Effector CD4-positive, alpha-beta T cell (primary cell): ENCODE measurements around the gene OSGIN1.

Experiments used
- DNase-seq: peaks from one replicate; pipeline ENCODE4 v3.0.0-alpha.2; 2020

The OSGIN1 gene

DNA sequence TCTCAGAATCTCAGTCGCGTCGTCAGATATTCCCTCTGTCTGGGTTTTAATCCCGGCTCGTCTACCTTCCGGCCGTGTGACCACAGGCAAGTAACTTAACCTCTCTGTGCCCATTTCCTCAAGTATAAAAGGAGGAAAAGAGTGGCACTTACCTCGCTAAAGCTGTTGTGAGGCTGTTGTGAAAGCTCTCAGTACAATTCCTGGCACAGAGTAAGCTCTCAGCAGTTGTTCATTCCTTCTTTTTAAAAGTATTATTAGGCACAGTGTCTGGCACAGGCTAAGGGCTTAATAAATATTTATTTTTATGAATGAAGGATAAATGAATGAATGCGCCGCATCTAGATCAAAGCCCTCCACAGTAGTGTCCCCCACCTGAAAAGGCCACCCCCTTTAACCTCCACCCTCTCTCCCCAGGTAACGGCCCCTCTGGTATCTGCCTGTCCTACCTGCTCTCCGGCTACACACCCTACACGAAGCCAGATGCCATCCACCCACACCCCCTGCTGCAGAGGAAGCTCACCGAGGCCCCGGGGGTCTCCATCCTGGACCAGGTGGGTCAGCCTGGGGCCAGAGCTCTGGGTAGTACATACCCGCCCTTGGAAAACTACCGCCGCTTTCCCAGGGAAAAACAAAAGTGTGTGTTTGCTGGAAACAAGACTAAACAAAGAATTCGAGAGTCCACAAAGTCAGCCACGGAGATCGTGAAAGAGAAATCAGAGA, 6.0 kb downstream of the OSGIN1 start:
- DNase-seq = no peak

DNA sequence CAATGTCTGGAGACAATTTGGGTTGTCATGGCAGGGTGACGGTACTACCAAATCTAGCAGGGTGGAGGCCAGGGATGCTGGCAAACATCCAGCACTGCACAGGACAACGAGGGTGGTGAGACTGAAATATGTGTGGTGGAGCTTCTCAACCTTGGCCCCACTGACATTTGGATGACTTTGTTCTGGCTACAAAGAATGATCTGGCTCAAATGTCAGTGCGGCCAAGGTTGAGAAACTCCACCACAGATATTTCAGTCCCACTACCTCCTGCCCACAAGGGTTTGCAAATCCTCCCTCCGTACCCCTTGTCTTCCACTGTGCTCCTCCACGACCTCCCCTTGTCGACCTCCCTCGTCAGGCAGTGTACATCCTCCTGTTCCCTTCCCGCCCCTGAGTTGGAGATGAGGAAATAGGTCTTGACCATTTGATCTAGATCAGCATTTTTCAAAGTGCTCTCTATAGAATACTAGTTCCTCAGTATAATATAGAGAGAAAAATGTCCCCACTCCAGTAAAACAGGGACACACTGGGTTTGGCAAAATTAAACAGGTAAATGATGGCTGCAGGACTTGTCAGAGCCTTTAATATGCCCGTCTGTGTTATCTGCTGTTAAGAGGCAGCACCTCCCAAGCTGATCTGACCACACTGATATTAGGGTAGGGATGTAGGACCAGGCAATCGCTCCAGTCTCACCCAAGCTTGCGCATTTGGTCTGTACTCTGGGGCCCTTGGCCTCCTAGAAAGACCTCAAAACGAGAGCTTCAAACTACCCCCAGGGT, 6.8 kb downstream of the OSGIN1 start:
- no peak for DNase-seq

DNA sequence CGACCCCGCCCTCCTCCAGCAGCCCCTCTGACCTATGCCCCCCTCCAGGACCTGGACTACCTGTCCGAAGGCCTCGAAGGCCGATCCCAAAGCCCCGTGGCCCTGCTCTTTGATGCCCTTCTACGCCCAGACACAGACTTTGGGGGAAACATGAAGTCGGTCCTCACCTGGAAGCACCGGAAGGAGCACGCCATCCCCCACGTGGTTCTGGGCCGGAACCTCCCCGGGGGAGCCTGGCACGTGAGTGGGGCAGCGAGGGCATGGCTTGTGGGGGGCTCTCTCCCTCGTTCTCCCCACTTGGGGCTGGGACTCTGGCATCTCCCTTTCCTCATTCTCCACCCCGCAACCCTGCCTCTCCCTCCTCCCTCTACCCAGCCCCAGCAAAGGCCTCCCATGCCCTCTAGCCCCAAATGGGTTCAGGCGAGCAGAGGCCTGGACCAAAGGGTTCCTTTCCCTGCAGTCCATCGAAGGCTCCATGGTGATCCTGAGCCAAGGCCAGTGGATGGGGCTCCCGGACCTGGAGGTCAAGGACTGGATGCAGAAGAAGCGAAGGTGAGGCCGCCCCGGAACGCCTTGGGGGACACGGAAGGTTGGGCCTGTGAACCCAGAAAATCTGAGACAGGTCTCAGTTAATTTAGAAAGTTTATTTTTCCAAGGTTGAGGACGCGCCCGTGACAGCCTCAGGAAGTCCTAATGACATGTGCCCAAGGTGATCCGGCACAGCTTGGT, 7.6 kb downstream of the OSGIN1 start:
- no peak for DNase-seq

DNA sequence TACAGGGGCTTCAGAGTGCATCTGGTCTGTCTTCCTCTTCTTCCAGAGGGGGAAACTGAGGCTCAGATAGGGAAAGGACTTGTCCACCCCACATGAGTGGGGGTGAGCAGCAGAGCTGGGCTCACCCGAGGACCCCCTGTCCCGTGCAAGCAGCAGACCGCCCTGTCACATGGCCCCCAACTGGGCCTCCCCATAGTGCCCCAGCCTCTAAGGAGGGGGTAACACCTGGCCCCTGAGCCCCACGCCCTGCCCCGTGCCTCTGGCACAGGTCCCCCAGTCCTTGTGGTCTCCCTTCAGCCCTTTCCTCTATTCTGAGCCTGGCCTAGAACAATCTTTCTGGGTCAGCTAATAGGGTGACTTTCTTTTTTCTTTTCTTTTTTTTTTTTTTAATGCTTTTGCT, 8.6 kb downstream of the OSGIN1 start:
- no peak for DNase-seq

DNA sequence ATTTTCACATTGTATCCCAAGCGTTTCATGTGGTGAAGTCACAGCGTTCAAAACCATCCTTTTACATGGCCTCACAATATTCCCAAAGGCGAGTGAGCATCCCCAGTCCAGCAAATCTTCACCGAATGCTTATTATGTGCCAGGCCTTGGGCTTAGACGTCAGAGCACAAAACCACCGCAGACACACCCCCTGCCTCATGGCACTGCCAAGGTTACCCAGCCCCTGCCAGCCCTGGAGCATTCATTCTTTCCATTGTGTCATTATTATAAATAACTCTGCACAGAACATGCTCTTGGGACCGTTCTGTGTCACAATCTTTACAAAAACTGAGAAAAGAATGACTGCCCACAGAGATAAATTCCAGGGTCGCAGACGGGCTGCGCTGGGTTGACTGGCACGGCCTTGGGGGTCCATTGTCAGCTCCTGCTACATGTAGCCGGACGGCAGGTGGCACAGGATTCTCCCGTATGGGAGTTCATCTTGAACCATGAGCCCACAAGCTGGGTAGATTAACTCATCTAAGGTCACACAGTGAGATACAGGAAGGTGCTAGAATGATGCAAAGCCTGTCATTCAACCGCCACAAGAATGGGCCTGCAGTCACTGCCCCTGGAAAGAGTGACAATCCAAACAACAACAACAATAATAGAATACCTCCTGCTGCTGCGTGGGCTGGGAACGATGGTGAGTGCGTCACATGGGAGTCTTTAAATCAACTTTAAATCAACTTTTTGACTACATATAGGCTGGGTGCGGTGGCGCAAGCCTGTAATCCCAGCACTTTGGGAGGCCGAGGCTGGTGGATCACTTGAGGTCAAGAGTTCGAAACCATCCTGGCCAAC, 10.5 kb downstream of the OSGIN1 start:
- no peak for DNase-seq

DNA sequence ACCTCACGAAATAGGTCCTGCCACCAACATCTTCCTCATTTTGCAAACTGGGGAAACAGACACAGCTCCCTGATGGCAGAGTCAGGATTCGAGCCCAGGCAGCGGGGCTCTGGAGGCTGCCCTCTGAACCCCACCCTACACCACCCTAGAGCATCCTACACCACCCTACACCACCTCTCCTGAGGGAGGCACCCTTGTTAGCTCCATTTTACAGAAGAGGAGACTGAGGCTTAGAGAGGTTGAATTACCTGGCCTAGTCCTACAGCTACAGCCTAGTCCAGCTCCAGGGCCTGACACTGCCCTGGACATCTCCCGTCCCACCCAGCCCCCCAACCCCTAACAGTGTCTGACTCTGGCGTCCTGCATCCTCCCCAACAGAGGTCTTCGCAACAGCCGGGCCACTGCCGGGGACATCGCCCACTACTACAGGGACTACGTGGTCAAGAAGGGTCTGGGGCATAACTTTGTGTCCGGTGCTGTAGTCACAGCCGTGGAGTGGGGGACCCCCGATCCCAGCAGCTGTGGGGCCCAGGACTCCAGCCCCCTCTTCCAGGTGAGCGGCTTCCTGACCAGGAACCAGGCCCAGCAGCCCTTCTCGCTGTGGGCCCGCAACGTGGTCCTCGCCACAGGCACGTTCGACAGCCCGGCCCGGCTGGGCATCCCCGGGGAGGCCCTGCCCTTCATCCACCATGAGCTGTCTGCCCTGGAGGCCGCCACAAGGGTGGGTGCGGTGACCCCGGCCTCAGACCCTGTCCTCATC, 11.8 kb downstream of the OSGIN1 start:
- DNase-seq = no peak

DNA sequence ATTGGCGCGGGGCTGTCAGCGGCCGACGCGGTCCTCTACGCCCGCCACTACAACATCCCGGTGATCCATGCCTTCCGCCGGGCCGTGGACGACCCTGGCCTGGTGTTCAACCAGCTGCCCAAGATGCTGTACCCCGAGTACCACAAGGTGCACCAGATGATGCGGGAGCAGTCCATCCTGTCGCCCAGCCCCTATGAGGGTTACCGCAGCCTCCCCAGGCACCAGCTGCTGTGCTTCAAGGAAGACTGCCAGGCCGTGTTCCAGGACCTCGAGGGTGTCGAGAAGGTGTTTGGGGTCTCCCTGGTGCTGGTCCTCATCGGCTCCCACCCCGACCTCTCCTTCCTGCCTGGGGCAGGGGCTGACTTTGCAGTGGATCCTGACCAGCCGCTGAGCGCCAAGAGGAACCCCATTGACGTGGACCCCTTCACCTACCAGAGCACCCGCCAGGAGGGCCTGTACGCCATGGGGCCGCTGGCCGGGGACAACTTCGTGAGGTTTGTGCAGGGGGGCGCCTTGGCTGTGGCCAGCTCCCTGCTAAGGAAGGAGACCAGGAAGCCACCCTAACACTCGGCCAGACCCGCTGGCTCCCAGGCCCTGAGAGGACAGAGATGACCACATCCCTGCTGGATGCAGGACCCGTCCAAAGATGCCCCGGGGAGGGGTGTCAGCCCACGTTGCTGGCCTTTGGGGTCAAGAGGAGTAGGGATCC, 12.6 kb downstream of the OSGIN1 start:
- no peak for DNase-seq

DNA sequence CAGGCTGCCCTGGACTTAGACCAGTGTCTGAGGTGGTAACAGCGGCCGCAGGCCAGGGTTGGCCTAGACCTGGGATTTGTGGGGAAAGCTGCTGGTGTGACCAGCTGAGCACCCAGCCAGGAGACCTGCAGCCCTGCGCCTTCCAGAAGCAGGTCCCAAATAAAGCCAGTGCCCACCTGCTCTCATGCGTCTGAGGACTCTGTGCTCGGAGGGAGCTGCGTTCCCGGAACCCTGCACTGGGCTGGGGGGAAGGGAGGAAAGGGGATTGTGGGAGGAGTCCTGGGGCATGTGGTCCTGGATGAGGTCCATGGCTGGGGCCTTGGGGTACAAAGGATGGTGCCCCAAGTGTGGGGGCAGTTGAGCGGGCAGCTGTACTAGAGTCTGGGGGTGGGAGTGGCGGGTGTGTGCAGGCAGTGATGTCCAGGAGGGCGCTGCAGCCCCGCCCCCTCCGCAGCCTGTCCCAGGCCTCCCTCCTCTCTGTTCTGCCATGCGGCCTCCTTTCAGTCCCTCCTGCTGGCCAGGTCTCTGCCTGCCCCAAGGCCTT, 13.2 kb downstream of the OSGIN1 start:
- DNase-seq = no peak

DNA sequence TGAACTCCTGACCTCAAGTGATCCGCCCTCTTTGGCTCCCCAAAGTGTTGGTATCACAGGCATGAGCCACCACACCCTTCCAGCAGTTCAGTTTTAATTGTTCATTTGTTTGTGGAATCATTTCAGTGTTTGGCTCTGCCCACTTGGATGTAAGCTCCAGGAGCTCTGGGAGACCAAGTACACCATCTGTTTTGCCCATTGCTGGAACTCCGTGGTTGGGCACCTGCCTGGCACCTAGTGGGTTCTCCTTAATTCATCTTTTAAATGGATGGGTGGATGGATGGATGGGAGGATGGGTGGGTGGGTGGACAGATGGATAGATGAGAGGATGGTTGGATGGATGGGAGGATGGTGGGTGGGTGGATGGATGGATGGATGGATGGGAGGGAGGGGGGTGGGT, 14.1 kb downstream of the OSGIN1 start:
- DNase-seq = no peak

DNA sequence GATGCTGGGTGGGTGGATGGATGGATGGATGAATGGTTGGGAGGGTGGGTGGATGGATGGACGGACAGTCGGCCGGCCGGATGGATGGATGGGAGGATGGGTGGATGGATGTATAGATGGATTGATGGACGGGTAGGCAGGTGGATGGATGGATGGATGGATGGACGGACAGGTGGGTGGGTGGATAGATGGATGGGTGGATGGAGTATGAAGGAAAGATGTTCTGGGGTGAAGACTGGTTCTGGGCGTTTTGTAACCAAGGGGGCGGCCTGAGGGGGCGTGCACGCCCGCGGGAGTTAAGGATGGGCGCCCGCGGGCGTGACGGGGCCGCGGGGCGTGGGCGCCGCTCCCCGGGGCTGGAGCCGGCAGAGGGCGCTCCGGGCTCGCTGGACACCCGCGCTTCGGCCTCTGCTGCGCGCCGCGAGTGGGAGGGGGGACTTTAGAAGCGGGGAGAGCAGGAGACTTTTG, 14.8 kb downstream of the OSGIN1 start, which contains the start of gene NECAB2:
TSS of gene NECAB2 (plus strand) at position 407 of the 468 bp plus-strand sequence. CDS start 405 bp downstream, outside the sequence.
- DNase-seq = no peak

DNA sequence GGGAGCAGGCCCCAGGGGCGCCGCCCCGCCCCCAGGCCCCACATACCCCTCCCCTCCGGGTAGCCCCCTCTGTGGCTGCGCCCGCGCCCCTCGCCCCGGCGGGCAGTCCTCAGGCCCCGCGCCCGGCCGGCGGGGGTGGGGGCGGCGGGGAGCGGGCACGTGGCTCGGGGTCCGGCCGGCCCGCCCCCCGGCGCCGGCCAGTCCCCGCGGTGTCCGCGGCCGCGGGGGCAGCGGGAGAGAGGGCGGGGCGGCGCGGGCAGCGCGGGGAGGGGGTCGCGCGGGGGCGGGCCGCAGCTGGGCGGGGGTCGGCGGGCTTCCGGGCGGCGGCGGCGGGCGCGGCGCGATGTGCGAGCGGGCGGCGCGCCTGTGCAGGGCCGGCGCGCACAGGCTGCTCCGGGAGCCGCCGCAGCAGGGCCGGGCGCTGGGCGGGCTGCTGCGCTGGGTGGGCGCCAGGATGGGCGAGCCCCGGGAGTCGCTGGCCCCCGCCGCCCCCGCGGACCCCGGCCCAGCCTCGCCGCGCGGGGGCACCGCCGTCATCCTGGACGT, 15.3 kb downstream of the OSGIN1 start:
- no peak for DNase-seq

DNA sequence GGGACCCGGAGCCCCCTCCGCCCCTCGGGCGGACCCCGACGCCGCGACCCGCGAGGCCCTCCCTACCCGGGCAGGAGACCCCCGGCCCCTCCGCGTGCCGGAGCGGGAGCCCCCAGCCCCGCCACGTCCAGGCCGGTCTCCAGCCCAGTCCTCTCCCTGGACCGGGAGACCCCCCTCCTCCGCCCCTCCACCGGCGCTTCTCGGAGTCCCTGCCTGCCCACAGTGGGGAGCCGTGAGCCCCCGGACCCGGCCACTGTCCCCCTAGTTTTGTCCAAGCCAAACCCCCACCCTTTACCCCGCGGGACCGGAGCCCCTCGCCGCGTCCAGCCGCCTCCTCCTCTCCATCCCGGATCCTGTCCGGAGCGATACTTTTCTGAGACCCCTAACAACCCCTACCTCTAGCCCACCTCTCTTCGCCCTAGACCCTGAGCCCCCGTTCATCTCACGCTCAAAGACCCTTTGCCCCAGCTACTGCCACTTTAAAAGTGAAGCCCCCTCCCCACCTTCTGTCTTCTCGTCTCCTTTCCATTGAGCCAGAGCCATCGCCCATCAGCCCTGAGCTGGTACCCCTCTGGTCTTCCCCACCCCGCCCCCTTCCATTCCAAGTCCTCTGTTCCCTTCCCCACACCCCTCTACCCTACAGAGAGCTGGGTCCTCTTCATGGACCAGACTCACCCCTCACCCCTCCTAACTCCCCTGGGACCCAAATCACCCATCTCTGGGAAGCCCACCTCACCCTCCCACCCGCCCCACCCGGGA, 16.0 kb downstream of the OSGIN1 start:
- DNase-seq = no peak

DNA sequence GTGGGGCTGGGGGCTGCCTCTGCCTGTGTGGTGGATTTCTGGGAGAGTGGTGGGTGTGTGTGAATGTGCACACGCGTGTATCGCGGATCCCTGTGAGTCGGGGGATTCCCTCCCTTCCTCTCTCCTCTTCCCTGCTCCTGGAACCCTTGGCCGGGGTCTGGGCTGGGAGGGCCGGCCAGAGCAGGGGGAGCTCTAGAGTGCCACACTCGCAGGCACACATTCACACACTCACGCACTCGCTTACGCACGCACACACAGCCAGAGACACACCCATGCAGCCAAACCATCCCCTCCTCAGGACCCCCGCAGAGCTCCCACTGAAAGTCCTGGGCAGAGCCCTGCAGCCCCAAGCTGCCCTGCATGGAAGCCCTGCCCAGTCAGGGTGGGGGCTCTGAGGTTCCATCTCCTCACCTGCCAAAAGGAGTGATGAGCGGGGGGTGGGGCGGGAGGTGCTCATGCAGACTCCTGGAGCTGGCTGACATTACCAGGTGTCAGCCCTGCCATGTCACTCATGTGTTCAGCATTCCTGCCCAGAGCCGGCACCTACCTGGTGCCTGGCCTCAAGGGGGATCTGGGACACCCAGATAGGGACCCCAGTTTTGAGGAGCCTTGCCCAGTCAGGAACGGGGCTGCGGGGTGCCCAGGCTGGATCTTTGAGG, 16.9 kb downstream of the OSGIN1 start:
- no peak for DNase-seq

DNA sequence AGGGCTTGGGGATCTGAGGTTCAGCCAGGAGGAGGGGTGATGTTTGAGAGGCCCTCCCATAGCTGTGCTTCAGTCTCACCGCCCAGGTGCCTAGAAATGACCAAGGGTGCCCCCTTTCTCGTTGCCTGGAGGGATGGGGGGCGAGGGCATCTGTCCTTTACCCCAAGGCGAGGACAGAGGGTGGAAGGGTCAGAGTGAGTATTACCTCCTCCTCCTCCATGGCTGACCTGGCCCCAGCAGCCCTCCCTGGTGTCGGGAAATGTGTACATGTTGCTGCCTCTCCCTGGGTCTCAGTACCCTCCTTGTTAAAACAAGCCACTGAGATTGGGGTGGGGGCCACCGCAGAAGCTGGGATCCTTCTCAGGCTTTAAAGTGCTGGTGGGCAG, 17.4 kb downstream of the OSGIN1 start:
- DNase-seq = no peak

DNA sequence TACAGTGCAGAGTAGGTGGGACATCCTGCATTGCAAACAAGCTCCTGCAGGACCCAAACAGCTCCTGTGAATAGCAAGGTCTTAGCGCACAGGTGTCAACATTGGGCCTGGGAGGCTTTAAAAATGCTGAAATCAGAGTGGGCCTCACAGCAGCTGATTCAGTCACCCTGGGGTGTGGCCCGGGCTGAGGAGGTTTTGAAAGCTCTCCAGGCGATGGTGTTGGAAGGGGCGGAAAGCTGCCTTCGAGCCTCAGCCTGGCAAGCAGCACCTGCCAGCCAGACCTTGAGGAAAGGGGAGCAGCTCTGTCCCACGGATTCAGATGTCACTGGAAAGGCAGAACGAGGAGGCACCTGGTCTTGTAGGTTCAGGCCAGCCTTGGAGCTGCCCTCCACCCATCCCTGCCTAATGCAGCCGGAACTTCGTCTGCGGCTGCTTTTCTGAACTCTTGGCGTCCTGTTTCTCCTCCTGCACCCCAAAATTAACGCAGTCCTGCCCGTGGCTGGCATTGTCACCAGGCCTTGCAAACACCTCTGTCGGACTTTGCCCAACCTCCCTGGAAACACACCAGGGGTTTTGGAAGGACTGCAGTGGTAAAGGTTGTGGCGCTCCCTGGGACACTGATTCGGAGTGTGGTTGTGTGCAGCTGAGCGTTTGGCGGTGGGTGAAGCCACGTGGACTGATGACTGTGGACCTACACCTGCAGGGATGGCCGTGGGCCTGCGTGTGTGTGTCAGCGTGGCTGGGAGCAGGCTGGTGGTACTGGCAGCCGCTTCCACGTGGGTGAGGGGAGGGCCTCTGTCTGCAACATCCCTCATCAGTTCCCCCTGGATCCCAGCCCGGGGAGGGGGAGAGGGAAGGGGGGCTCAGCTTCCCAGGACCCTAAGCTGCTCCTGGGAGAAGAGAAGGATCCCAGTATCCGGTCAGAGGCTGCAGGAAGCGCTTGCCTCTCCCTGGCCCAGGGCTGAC, 18.4 kb downstream of the OSGIN1 start:
- no peak for DNase-seq

DNA sequence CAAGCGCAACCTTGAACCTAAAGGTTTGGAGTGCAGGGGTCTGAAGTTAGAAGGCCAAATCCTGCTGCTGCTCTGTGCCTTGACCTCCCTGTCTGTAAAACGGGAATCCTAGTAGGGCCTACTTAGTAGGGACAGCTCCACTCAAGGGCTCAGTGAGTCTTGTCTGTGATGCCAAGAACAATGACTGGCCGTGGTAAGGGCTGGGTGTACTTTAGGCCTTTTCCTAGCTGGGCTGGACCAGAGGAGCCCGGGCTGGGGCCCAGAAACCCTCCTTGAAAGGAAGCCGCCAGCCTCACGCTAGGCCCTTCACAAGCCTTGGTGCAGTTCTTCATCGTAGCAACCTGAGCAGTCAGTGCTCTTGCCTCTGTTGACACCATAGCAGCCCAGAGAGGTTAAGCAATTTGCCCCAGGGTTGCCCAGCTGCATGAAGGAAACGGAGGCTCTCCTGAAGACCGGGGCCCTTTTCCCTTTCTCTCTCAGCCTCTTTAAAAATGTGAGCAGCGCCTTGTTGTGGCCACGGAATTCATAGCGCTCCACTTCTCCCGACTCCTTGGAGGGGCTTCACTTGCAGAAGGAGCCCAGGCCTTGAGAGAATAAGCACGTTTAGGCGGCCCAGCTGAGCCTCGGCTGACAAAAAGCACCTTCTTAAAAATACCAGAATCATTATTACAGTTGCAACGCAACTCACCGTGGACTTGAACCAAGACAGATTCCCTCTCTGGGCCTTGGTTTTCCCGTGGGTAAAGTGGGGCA, 19.4 kb downstream of the OSGIN1 start:
- DNase-seq = no peak

DNA sequence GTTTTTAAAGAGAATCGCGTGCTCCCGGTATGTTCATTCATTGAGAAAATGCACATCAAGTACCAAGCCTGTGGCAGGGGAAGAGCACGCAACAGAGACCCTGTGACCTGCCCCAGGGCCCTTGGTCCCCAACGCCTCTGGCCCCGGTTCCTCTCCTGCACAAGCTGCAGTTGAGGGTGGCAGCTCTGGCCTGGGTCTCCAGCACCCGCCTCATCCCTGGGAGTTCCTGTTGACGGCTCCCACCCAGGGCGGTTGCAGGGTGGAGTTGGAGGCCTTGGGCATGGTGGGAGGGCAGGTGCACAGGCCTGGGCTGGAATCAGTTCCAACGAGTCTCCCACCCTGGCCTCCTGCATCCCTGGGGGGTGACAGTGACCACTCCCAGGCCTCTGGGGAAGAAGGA, 20.0 kb downstream of the OSGIN1 start:
- DNase-seq = no peak
